Stimulated activated CD4-positive, alpha-beta T cell treated with anti-CD3 and anti-CD28 coated beads, Interleukin-4, amount 100 ng/mL, for 1 hour (primary cell): Measurements from ENCODE around the gene AGBL1.

Source experiments
- DNase-seq: peaks from one replicate; pipeline ENCODE4 v3.0.0-alpha.2; 2020

AGBL1 gene

GRCh38 chr15:86540840-86541467, 461.3 kb downstream of the AGBL1 start:
- no peak for DNase-seq

DNA sequence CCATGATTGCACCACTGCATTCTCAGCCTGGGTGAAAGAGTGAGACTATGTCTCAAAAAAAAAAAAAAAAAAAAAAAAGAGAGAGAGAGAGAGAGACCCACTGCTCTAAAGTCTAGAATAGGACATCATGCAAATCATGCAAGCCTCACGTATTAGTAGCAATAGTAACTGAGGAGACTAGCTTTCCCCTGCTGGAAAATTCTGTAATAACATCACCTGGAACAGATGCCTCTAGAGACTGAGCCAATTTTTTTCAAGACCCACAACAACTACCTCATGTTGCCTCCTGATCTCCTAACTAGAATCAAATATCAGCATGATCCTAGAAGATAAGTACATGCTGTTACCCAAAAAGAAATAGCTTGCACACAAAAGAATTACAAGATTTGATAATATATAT, 461.9 kb downstream of the AGBL1 start:
- DNase-seq, result no peak

DNA sequence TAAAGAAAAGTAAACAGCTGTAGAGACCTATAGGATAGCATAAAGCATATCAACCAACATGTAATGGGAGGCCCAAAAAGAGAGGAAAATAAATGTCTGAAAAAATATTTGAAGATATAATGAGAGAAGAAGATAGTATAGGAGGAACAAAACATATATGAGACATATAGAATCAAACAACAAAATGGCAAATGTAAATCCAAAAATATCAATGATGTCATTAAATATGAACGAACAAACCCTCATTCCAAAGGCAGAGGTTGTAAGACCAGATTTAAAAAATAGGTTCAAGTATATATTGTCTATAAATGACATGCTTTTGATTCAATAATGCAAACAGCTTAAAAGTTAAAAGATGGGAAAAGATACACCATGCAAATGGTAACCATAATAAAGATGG, 470.4 kb downstream of the AGBL1 start:
- DNase-seq, result no peak

- DNase-seq, result no peak
Observed at GRCh38 chr15:86553108-86553507, 473.4 kb downstream of the AGBL1 start.

- no peak for DNase-seq
Observed at GRCh38 chr15:86555098-86555497, 475.4 kb downstream of the AGBL1 start.

- DNase-seq, result no peak
Observed at GRCh38 chr15:86555939-86556338, 476.3 kb downstream of the AGBL1 start.

DNA sequence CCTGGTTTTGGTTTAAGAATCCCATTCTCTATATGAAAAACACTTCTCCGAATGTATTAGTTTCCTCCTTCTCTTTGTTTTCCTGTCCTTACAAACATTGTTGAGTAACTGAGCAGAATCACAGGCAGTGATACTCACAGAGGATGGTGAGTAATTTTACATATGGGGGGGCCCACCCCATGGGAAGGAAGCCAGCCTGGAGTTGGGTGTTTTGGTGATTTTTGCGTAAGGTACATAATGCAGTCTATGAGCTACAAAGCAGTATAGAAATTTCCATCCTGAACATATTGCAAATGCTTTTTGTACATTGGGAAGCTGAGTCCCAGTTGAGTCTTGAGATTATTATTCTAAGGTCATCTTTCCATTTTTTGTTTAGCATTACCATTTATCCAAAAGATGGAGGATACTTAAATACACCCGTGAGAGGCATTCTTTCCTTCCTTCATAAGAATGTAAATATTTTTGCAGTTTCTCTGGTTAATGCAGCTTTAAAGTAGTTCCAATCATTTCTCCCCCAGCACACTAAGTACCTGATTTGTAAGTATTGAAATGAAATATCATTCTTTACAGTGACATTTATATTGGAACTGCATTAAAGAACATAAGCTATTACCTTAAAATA, 476.8 kb downstream of the AGBL1 start:
- no peak for DNase-seq

- no peak for DNase-seq
Observed at GRCh38 chr15:86557018-86557550, 477.4 kb downstream of the AGBL1 start.

DNA sequence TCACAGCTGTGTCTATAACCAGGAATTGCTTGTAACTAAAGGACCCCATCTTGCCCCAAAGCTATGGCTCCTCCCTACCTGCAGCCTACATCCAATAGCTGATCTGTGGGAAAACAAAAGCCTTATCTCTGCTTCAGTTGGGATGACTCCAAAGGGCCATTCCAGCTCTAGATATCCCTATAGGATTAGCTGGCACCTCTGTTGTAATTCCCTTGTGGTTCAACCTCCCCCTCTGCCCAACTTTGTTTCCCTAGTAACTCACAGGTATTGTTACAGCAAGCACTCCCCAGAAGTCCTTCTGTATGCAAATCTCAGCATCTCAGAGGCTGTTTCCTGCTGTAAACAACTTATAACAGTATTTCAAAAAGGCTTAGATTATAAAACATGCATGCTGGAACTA, 478.6 kb downstream of the AGBL1 start:
- DNase-seq, result no peak

DNA sequence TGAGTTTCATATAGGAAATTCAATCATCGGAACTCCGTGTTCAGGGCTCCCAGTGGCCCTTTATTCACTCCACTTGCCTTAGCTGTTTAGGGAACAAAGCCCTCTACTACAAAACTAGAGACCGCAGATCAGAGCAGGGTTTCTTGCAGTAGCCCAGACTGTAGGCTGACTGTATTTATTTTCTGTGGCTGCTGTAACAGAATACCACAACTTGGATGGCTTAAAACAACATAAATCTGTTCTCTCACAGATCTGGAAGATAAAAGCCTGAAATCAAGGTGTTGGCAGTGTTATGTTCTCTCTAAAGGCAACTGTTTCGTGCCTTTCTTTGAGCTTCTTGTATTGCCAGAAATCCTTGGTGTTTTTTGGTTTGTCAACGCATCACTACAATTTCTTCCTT, 479.0 kb downstream of the AGBL1 start:
- DNase-seq, result no peak

GRCh38 chr15:86568378-86568777, 488.7 kb downstream of the AGBL1 start:
- no peak for DNase-seq

GRCh38 chr15:86570738-86571137, 491.1 kb downstream of the AGBL1 start:
- DNase-seq, result no peak

DNA sequence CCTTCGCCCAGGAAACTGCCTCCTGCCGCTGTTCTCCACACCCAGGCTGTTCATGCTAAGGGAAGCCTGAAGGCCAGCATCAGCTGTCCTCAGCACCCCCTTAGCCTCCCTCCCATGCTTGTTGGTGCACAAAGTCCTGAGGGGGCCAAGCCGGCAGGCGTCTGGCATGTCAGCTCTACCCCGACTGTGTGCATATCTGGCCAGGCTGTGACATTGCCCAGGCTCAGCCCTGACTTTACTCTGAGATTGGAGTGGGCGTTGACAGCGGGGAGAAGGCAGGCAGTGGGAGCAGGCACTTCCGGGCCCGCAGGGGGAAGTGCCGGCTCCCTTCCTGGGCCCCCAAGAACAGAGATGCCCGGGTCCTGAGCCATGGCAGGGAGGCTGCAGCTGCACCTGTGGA, 492.2 kb downstream of the AGBL1 start:
- no peak for DNase-seq

DNA sequence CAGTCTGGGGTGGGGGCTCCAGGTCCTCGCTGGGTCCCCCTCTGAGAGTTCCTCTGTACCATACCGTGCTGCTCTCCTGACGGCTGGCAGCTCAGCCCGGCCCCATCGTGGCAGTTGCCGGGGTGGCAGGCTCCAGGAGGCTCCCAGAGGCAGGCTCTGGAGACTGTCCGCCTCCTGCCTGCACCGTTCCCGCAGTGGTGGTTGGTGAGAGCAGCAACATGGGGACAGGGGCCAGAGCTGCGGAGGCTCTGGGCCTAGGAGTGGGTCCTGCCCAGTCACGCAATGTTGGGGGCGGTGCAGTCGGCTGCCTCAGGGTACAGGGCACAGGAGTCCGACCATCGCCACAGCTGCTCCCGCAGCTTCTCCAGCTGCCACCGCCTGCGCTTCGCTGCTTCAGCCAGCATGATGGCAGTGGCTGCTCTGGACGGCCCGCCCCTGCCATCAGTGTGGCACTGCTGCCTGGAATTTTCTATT, 492.7 kb downstream of the AGBL1 start:
- no peak for DNase-seq

DNA sequence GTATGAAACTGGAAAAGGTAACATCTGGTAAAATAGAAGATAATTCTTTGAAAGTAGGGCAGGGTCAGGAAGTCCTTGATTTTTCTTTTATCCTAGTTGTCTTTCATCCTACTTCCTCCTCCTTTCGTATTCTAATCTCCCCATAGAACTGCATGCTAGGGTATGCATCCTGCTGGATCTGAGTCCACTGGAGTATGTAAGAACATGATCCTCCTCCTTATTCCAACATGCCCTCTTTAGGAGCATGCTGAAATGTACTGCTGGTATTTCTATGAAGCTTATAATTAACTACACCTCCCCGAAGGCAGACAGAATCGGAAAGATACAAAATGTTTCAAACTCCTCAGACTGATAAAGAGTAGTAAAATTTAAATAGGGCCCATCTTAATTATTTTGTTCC, 493.8 kb downstream of the AGBL1 start:
- no peak for DNase-seq

GRCh38 chr15:86588413-86588812, 508.7 kb downstream of the AGBL1 start:
- no peak for DNase-seq

DNA sequence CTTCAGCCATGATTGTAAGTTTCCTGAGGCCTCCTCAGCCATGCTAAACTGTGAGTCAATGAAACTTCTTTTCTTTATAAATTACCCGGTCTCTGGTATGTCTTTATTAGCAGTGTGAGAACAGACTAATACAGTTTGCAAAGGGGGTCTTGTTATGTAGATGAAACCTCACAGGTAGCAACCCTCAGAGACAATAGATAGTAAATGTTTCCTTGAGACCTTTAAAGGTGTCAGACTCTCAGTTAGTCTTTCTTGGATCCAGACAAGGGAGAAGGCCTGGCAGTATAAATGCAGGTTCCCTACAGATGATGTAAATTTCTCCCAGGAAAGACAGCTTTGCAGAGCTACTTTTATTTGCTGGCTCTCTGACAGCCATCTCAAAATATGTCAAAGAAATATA, 510.8 kb downstream of the AGBL1 start:
- no peak for DNase-seq

- DNase-seq, result no peak
Observed at GRCh38 chr15:86591158-86591557, 511.5 kb downstream of the AGBL1 start.

DNA sequence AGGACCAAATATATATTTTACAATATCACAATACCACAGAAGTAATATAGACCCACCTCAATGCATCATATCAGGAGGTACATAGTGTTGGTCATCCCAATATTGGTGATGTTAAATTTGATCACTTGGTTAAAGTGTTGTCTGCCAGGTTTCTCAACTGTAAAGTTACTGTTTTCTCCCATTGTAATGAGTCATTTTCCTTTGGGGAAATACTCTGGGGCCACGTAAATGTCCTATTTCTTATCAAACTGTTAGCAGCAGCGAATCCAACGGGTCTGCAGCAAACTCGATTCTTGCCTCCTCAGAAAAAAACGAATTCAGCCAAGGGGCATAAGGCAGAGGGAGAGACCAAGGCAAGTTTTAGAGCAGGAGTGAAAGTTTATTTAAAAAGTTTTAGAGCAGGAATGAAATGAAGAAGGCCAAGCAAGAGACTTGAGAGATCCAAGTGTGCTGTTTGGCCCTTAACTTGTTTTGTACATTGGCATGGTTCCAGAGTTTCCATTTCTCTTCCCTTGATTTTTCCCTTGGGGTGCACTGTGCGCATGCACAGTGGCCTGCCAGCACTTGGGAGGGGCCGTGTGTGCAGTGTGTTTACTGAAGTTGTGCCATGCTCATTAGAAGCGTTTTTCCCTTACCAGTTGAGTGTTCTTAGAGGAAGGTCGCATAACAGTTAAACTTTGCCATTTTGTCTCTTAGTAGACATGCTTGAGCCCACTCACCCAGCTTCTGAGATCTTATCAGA, 512.5 kb downstream of the AGBL1 start:
- DNase-seq, result no peak

GRCh38 chr15:86595741-86596140, 516.1 kb downstream of the AGBL1 start:
- DNase-seq, result no peak

- DNase-seq, result no peak
Observed at GRCh38 chr15:86603466-86603865, 523.8 kb downstream of the AGBL1 start.

DNA sequence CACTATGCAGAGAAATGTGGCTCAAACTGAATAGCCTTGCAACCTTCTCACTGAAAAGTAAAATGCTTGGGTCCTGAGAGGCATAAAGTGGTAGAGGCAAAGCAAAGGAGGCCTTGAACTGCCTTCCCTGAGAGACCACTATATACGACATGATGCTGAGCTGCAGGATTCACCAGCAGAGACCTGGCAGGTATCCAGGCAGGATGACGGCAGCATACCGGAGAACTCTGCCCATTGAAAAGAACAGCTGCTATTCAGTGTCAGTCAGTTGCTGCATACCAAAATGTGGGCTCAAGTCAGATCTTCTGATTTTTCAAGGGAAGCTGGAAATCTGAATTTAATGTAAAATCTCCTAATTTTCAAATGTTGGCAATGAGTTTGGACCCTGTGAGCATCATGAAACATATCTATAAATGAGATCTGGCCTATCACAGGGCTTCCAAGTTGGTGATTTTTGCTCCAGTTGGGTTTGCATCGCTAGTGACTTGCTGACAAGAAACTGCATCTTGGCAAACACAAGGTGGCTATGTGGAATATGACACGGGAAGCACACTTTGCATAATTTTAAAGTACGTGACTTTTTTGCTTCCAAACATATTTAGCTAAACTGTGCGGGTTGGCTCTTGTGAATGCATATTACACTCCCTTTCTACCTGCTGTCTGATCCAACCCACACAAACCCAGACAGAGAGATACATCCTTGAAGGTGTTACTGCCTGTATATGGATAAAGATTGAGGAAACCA, 529.0 kb downstream of the AGBL1 start:
- no peak for DNase-seq

GRCh38 chr15:86609275-86609674, 529.6 kb downstream of the AGBL1 start:
- no peak for DNase-seq
